CD4-positive, alpha-beta T cell treated with Interleukin-17A for 1 hour (primary cell): ENCODE results near the gene PPP6R2.

Source experiments
- DNase-seq: peaks from one replicate; pipeline ENCODE4 v3.0.0-alpha.2; 2020

PPP6R2 gene

GRCh38 chr22:50342651-50343540 is at the start of gene PPP6R2:
TSS of gene PPP6R2 (plus strand) at chr22:50343327. CDS start at chr22:50393909, 50,582 bp downstream.
- peak; percentile 89 for DNase-seq

DNA sequence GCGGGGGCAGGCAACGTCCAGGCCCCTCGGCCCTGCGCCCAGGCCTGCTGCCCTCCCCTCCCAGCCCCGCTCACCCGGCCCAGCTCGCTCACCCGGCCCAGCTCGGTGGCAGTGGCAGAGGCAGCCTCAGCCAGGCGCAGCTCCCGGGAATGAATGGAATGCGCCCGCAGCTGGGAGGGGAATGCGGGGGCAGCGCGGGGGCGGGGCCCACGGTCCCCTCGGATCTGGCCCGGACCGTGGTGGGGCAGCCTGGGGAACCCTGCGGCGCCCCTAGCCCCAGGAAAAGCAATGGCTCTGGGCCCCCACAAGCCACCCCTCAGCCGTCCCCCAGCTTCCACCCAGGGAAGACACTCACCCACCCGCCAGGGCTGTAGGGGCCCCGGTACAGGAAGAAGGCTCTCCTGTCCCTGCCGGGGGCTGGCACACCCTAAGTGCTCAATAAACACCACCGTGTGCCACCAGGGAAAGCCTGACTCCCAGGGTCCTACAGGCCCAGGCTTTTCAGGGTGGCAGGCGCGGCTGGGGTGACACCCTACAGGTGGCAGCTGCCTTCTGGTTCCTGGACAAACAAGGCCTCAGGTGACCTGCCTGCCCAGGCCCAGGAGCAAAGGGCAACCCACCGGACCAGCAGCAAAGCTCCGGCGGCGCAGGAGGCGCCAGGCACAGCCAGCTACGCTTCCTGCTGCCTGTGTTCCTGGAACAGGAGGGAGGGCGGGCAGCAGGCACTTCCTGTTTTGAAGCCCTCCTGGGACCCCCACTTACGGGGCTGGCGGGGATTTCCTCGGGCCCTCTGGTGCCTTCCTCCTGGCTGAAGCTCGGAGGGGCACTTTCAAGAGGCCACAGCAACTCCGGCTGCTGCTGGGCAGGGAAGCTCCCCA is 49.4 kb upstream of the PPP6R2 start:
- DNase-seq, result no peak

GRCh38 chr22:50294319-50294656 is 48.8 kb upstream of the PPP6R2 start:
- DNase-seq, result no peak

- no peak for DNase-seq
Observed at GRCh38 chr22:50296658-50297490, 46.3 kb upstream of the PPP6R2 start.

DNA sequence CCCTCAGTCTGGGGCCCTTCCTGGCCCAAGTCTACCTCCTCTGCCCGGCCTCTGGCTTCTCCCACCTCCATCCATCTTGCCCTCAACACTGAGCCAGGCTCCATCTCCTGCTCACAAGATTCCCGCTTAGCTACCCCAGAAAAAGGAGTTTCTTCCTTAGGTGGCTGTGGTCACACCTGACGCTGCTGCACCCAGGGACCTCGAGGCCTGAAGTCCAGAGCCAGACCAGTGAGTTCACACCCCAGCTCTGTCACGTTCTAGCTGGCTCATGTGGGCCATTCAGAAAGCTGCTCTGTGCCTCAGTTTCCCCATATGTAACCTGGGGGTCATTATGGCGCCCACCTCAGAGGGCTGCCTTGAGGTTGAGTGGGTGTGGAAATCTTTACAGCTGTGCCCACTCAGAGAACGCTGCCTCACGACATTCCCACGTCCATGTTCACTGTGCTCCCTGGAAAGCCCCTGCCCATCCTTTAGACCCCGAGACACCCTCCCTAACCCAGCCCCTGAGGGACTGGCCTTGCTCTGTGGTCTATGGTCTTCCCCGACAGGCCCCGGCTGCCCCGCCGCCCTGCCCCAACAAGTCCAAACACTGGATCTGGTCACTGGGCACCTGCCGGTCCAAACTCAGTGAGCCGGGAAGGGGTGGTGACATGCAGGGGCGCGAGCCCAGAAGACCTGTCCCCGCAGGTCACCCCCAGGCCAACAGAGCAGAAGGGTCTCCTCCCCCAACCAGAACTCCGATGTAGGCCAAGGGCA is 45.4 kb upstream of the PPP6R2 start:
- DNase-seq, result no peak

- DNase-seq, result no peak
Observed at GRCh38 chr22:50298266-50298637, 44.9 kb upstream of the PPP6R2 start.

GRCh38 chr22:50298937-50299784 is 44.0 kb upstream of the PPP6R2 start:
- DNase-seq, result no peak

GRCh38 chr22:50299785-50300619 is 43.1 kb upstream of the PPP6R2 start:
- DNase-seq, result no peak

GRCh38 chr22:50300620-50301257 is 42.4 kb upstream of the PPP6R2 start:
- no peak for DNase-seq

GRCh38 chr22:50301581-50301991 is 41.5 kb upstream of the PPP6R2 start:
- no peak for DNase-seq

GRCh38 chr22:50302041-50302541 is 41.0 kb upstream of the PPP6R2 start:
- DNase-seq, result no peak

- no peak for DNase-seq
Observed at GRCh38 chr22:50302564-50302963, 40.6 kb upstream of the PPP6R2 start.

- no peak for DNase-seq
Observed at GRCh38 chr22:50303515-50303847, 39.6 kb upstream of the PPP6R2 start.

- peak; percentile 19 for DNase-seq
Observed at GRCh38 chr22:50303848-50304527, 39.1 kb upstream of the PPP6R2 start.

DNA sequence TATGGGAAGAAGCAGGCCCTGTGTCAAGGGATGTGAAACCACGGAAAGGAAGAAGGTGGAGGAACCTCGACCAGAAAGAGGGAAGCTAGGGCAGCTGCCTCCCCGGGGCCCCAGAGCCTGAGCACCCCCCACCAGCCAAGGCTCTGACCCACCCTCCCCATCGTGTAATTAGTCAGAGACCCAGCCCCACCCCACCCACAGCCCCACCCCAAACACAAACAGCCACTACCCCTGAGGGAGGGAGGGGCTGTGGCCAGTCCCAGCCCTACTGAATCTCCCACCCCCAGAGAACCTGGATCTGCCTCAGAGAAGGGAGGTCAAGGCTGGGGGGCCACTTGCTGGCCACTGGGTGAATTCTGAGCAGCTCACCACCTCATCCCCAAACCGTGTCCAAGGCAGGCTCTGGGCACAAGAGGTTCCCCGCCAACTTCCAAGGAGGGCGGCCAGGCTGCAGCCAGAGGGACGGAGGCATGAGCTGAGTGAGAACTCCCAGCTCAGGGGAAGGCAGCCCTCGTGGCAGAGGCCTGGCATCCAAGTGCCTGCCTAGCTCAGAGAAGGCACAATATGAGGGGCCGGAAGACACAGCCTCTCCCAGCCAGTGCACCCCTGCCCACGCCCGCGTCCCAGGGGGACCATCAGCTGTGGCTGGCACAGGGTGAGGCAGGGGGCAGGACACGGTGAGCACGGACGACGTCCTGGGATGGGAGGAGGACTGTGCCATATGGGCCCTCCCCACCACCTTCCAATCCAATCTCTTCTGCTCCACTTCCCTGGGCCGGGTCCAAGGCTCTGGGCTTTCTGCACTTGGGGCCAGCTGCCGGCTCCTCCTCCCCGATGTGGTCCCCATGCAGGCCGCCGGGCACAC is 38.4 kb upstream of the PPP6R2 start:
- peak; percentile 19 for DNase-seq

GRCh38 chr22:50305393-50305922 is 37.7 kb upstream of the PPP6R2 start:
- DNase-seq, result no peak

GRCh38 chr22:50305923-50306566 is 37.1 kb upstream of the PPP6R2 start:
- DNase-seq, result no peak
